B cell (primary cell): ENCODE results near the gene SYT2. TPM values are rescaled to one million over a fixed set of nuclear protein-coding genes. Genes with fewer than 3 reads are reported as not detected.
A peak's percentile ranks its signal among the peaks of the same experiment; 100 is the strongest.

Source experiments
- ATAC-seq: fragments of 200-7000 bp; cut with Tn5 transposase; one replicate; pipeline ENCODE4 v1.10.0; 2021; ENCODE audit warnings: low read depth, mild to moderate bottlenecking, moderate number of reproducible peaks, moderate library complexity
- CTCF ChIA-PET: fragments of 350-600 bp; sonication (Branson Sonifier 250); formaldehyde crosslinking; loops from one replicate; lab custom pipeline; 2021; ENCODE audit warnings: antibody characterized with exemption, inconsistent platforms; lab: Charles Lee
- POLR2A ChIA-PET: fragments of 350-600 bp; sonication (Branson Sonifier 250); formaldehyde crosslinking; loops from one replicate; lab custom pipeline; 2021; ENCODE audit warnings: antibody characterized with exemption; lab: Charles Lee
- DNase-seq: peaks from one replicate; pipeline ENCODE4 v3.0.0; 2013
- H2AFZ ChIP-seq: 2 replicates; pipeline ENCODE4 v1.6.1; 2012; ENCODE audit warnings: mild to moderate bottlenecking, low read depth, low read length; ENCODE audit not compliant: insufficient read depth, poor library complexity, severe bottlenecking
- H3K27ac ChIP-seq, 2 donors: 1 replicate in 1 of 2; 2 replicates in 1 of 2; pipeline ENCODE4 v1.5.1; 2012 to 2013; ENCODE audit warnings: low read length in 2 of 2, mild to moderate bottlenecking in 2 of 2, moderate library complexity in 1 of 2
- H3K27me3 ChIP-seq, 4 experiments: fragments of 200-600 bp in 1 of 4; sonication (generic) in 1 of 4; replicated peaks in 1 of 4; 1 replicate in 2 of 4; 2 replicates in 2 of 4; pipeline versions ENCODE4 v1.6.1 to v1.7.0; 2013 to 2016; ENCODE audit warnings: low read length in 3 of 4, mild to moderate bottlenecking in 2 of 4, mixed read lengths in 1 of 4, moderate library complexity in 1 of 4; ENCODE audit not compliant: insufficient read depth in 4 of 4, control insufficient read depth in 3 of 4; ENCODE audit errors: control extremely low read depth in 1 of 4
- H3K36me3 ChIP-seq, 2 experiments: replicated peaks in 1 of 2; 1 replicate in 1 of 2; 2 replicates in 1 of 2; pipeline versions ENCODE4 v1.6.1 to v1.7.1; 2013; ENCODE audit warnings: low read length in 1 of 2; ENCODE audit not compliant: insufficient read depth in 2 of 2, control insufficient read depth in 1 of 2; ENCODE audit errors: control extremely low read depth in 1 of 2, extremely low read depth in 1 of 2
- H3K4me1 ChIP-seq, 2 donors: fragments of 200-600 bp in 1 of 2; sonication (generic) in 1 of 2; 1 replicate in 1 of 2; 2 replicates in 1 of 2; pipeline versions ENCODE4 v1.5.1 to v1.6.1; 2013 to 2017; ENCODE audit warnings: low read length in 2 of 2; ENCODE audit not compliant: control insufficient read depth in 2 of 2, insufficient read depth in 2 of 2
- H3K4me2 ChIP-seq: replicated peaks from 2 replicates; pipeline ENCODE3; 2012; ENCODE audit warnings: mild to moderate bottlenecking, low read depth, low read length; ENCODE audit not compliant: poor library complexity, severe bottlenecking
- H3K4me3 ChIP-seq, 5 experiments: fragments of 200-600 bp in 1 of 5; sonication (generic) in 1 of 5; 1 replicate in 3 of 5; 2 replicates in 2 of 5; pipeline versions ENCODE4 v1.5.1 to v1.7.0; 2011 to 2016; ENCODE audit warnings: low read length in 4 of 5, mild to moderate bottlenecking in 4 of 5, low read depth in 2 of 5, control low read depth in 1 of 5, moderate library complexity in 1 of 5; ENCODE audit not compliant: insufficient read depth in 1 of 5; ENCODE audit errors: control extremely low read depth in 1 of 5, extremely low read depth in 1 of 5
- H3K79me2 ChIP-seq: fragments of 200-600 bp; sonication (generic); one replicate; pipeline ENCODE4 v1.6.0; 2016; ENCODE audit warnings: low read length; ENCODE audit not compliant: control insufficient read depth, insufficient read depth
- H3K9ac ChIP-seq: fragments of 200-600 bp; sonication (generic); 2 replicates; pipeline ENCODE4 v1.6.1; 2017; ENCODE audit warnings: mild to moderate bottlenecking, low read length, moderate library complexity
- H3K9me3 ChIP-seq, 3 donors: one replicate each; pipeline versions ENCODE4 v1.6.1 to v1.7.1; 2013; ENCODE audit warnings: low read length in 2 of 3; ENCODE audit not compliant: control insufficient read depth in 2 of 3, insufficient read depth in 1 of 3; ENCODE audit errors: control extremely low read depth in 1 of 3
- H4K20me1 ChIP-seq: 2 replicates; pipeline ENCODE4 v1.6.0; 2012; ENCODE audit warnings: mild to moderate bottlenecking, low read length; ENCODE audit not compliant: insufficient read depth, control insufficient read depth, poor library complexity, severe bottlenecking
- H3K27ac Mint-ChIP-seq: one replicate; pipeline ENCODE4 v1.8.0; 2021; ENCODE audit warnings: mixed read lengths
- H3K27me3 Mint-ChIP-seq: one replicate; pipeline ENCODE4 v1.8.0; 2021; ENCODE audit warnings: mixed read lengths
- H3K4me1 Mint-ChIP-seq: one replicate; pipeline ENCODE4 v1.8.0; 2021; ENCODE audit warnings: mixed read lengths
- H3K4me3 Mint-ChIP-seq: one replicate; pipeline ENCODE4 v1.8.0; 2021; ENCODE audit warnings: mixed read lengths
- H3K9me3 Mint-ChIP-seq: one replicate; pipeline ENCODE4 v1.8.0; 2022; ENCODE audit warnings: mixed read lengths; ENCODE audit not compliant: insufficient read depth
- CTCF ChIP-seq: fragments of 200-600 bp; IDR thresholded peaks from one replicate; pipeline ENCODE4 v1.8.0; 2022; ENCODE audit warnings: antibody characterized with exemption, mild to moderate bottlenecking
- EZH2 ChIP-seq: IDR thresholded peaks from 2 replicates; pipeline ENCODE4 v1.6.1; 2012; ENCODE audit warnings: borderline replicate concordance, low read depth, mild to moderate bottlenecking, moderate library complexity, low read length; ENCODE audit not compliant: insufficient read depth, poor library complexity, severe bottlenecking
- WGBS: methylation state at CpG from one replicate; pipeline ENCODE4 v1.1.5; 2013; ENCODE audit warnings: missing lambda C conversion rate; ENCODE audit not compliant: insufficient coverage; 5-methylcytosine and 5-hydroxymethylcytosine counted together
- intact Hi-C: fragments of 100-400 bp; cut with micrococcal nuclease; formaldehyde crosslinking; loops from one replicate; pipeline ENCODE4 v1.10.0; 2022
- polyA plus RNA-seq: library from polyadenylated mRNA; depleted of rRNA; stranded (reverse); fragments of >200 nt; gene quantifications from 2 replicates; pipeline ENCODE4 v1.2.3, GENCODE V29; 2012
- total RNA-seq, 2 donors: library from RNA; stranded (reverse); fragments of 120-200 nt in 1 of 2; gene quantifications; 1 replicate in 1 of 2; 2 replicates in 1 of 2; pipeline versions ENCODE4 v1.2.3 to v1.2.4, GENCODE V29; 2013 to 2022

Gene SYT2
- total and polyA plus RNA-seq, 2 donors (not counting 1 experiment from before 2014, with no cell fraction given) = not detected

GRCh38 chr1:202628646-202629215 lies 81.5 kb downstream of the SYT2 start:
- Histone ChIP-seq H3K4me2 (peak overlapping the region; percentile 64), H3K9ac (no peak overlapping the region), H2AFZ (no peak overlapping the region), H3K4me1 (peaks cover 74 to 78% of the 10 kb centered on the region in 2 donors), H3K27me3 (peaks cover 0 to 46% (median 2%) of the 10 kb centered on the region in 4 experiments), H3K27ac (no peak overlapping the region), H3K9me3 (no peaks in the 10 kb centered on the region), H3K79me2 (no peaks in the 10 kb centered on the region), H4K20me1 (no peaks in the 10 kb centered on the region), H3K36me3 (no peaks in the 10 kb centered on the region), H3K4me3 (no peak overlapping the region)
- 89% methylated on average over 5 of the region's 7 CpGs for WGBS
- ChIA-PET POLR2A (interaction anchor here (0.6 kb wide), 1 partner anchor 678 kb away, joined by 3 read pairs; no protein-coding TSS in a partner anchor), CTCF (interaction anchor here (1.4 to 2.0 kb wide), 3 partner anchors 57 to 165 kb away, joined by 4 to 8 read pairs (median 5); no protein-coding TSS in a partner anchor)
- Mint-ChIP-seq H3K27me3 (peaks cover 25% of the 10 kb centered on the region), H3K27ac (peak overlapping the region; percentile 33), H3K9me3 (no peaks in the 10 kb centered on the region), H3K4me3 (peak overlapping the region; percentile 70), H3K4me1 (peaks cover 53% of the 10 kb centered on the region)
- no peak for DNase-seq
- intact Hi-C loops = loop anchor here (2.0 to 5.0 kb wide), 4 partner anchors 14 to 466 kb away; partner anchors contain the start of gene PTPN7
- no peak for TF ChIP-seq CTCF
- ATAC-seq = no peak

- Histone ChIP-seq H3K4me2 (peak overlapping the region; percentile 44), H3K27me3 (peaks cover 0 to 43% (median 2%) of the 10 kb centered on the region in 4 experiments), H2AFZ (no peak overlapping the region), H3K79me2 (no peaks in the 10 kb centered on the region), H4K20me1 (no peaks in the 10 kb centered on the region), H3K4me3 (no peak overlapping the region), H3K27ac (no peak overlapping the region), H3K36me3 (no peaks in the 10 kb centered on the region), H3K9ac (no peak overlapping the region), H3K9me3 (no peaks in the 10 kb centered on the region), H3K4me1 (peaks cover 74 to 78% of the 10 kb centered on the region in 2 donors)
- intact Hi-C loops = loop anchor here (2.0 to 5.0 kb wide), 4 partner anchors 13 to 466 kb away; partner anchors contain the start of gene PTPN7
- H3K4me1 Mint-ChIP-seq = peaks cover 53% of the 10 kb centered on the region
- DNase-seq (no peak), ATAC-seq (no peak)
- WGBS = 95% methylated on average over 11 of the region's 13 CpGs
- no peaks in the 10 kb centered on the region for H3K9me3 Mint-ChIP-seq
- no peak for TF ChIP-seq CTCF
- TF ChIP-seq EZH2 = no peak
- H3K27me3 Mint-ChIP-seq = peaks cover 21% of the 10 kb centered on the region
- ChIA-PET CTCF (interaction anchor here (0.7 to 2.9 kb wide), 5 partner anchors 56 to 164 kb away, joined by 3 to 11 read pairs (median 5); no protein-coding TSS in a partner anchor), POLR2A (interaction anchor here (0.6 kb wide), 1 partner anchor 679 kb away, joined by 3 read pairs; no protein-coding TSS in a partner anchor)
- peak overlapping the region; percentile 71 for H3K4me3 Mint-ChIP-seq
- H3K27ac Mint-ChIP-seq = no peak overlapping the region
Measured at GRCh38 chr1:202627841-202628565, 82.3 kb downstream of the SYT2 start.
